Chondrocyte (in vitro differentiated cells): ENCODE data around the gene TMEM256. TPM values are rescaled to one million over a fixed set of nuclear protein-coding genes. Genes with fewer than 3 reads are reported as not detected.

Experiments
- DNase-seq: peaks from one replicate; pipeline ENCODE4 v3.0.0; 2021; ENCODE audit warnings: mixed read lengths, low spot score
- H3K27ac Mint-ChIP-seq: one replicate; pipeline ENCODE4 v1.8.0; 2021; ENCODE audit warnings: mild to moderate bottlenecking, moderate library complexity, mixed read lengths; ENCODE audit not compliant: unreplicated experiment
- H3K27me3 Mint-ChIP-seq: 2 replicates; pipeline ENCODE4 v1.8.0; 2021; ENCODE audit warnings: low read depth, mixed read lengths
- H3K36me3 Mint-ChIP-seq: 2 replicates; pipeline ENCODE4 v1.8.0; 2021; ENCODE audit warnings: low read depth, mixed read lengths
- H3K4me1 Mint-ChIP-seq: 2 replicates; pipeline ENCODE4 v1.8.0; 2021; ENCODE audit warnings: low read depth, mild to moderate bottlenecking, mixed read lengths
- H3K4me3 Mint-ChIP-seq: one replicate; pipeline ENCODE4 v1.8.0; 2021; ENCODE audit warnings: mild to moderate bottlenecking, moderate library complexity, mixed read lengths; ENCODE audit not compliant: unreplicated experiment
- H3K9me3 Mint-ChIP-seq: 2 replicates; pipeline ENCODE4 v1.8.0; 2021; ENCODE audit warnings: low read depth, mixed read lengths
- CTCF ChIP-seq: fragments of 200-600 bp; sonication (generic); IDR thresholded peaks from 2 replicates; pipeline ENCODE4 v1.5.0; 2021; ENCODE audit warnings: antibody characterized with exemption, mild to moderate bottlenecking, moderate library complexity
- total RNA-seq: library from RNA; stranded (reverse); gene quantifications from 3 replicates; pipeline ENCODE4 v1.2.1, GENCODE V29; 2021

TMEM256 gene
- total RNA-seq, 1 donor from 2014 or later = 34.3 TPM

- no peak for DNase-seq
- peak overlapping the region; percentile 89 for H3K27ac Mint-ChIP-seq
- H3K36me3 Mint-ChIP-seq = peaks cover 10% of the 10 kb centered on the region
- H3K27me3 Mint-ChIP-seq = no peaks in the 10 kb centered on the region
- peak overlapping the region; percentile 85 for H3K4me3 Mint-ChIP-seq
- H3K4me1 Mint-ChIP-seq = peaks cover 27% of the 10 kb centered on the region
- TF ChIP-seq CTCF = peak; percentile 2
- no peaks in the 10 kb centered on the region for H3K9me3 Mint-ChIP-seq
Observed at GRCh38 chr17:7404737-7405349, 946 bp upstream of the TMEM256 start.

- no peak for DNase-seq
Observed at GRCh38 chr17:7403727-7403976, 245 bp downstream of the TMEM256 start.

GRCh38 chr17:7403043-7403726 is 712 bp downstream of the TMEM256 start:
- TF ChIP-seq CTCF = no peak
- Mint-ChIP-seq H3K27me3 (no peaks in the 10 kb centered on the region), H3K36me3 (no peaks in the 10 kb centered on the region), H3K9me3 (no peaks in the 10 kb centered on the region), H3K4me3 (peak overlapping the region; percentile 80), H3K4me1 (peaks cover 27% of the 10 kb centered on the region), H3K27ac (peak overlapping the region; percentile 91)
- no peak for DNase-seq

More at GRCh38 chr17:7403727-7403976, 245 bp downstream of the TMEM256 start:
- Mint-ChIP-seq H3K27me3 (no peaks in the 10 kb centered on the region), H3K36me3 (no peaks in the 10 kb centered on the region), H3K4me1 (peaks cover 27% of the 10 kb centered on the region), H3K9me3 (no peaks in the 10 kb centered on the region), H3K4me3 (peak overlapping the region; percentile 80), H3K27ac (peak overlapping the region; percentile 91)
- no peak for TF ChIP-seq CTCF

GRCh38 chr17:7398612-7399011 is 5.3 kb downstream of the TMEM256 start:
- Mint-ChIP-seq H3K27ac (no peak overlapping the region), H3K9me3 (no peaks in the 10 kb centered on the region), H3K27me3 (no peaks in the 10 kb centered on the region), H3K4me1 (peaks cover 24% of the 10 kb centered on the region), H3K4me3 (no peak overlapping the region), H3K36me3 (no peaks in the 10 kb centered on the region)
- no peak for DNase-seq
- TF ChIP-seq CTCF = no peak

- DNase-seq = no peak
- H3K27me3 Mint-ChIP-seq = no peaks in the 10 kb centered on the region
- no peak for TF ChIP-seq CTCF
- H3K27ac Mint-ChIP-seq = peak overlapping the region; percentile 36
- no peak overlapping the region for H3K4me3 Mint-ChIP-seq
- H3K36me3 Mint-ChIP-seq = peaks cover 3% of the 10 kb centered on the region
- no peaks in the 10 kb centered on the region for H3K9me3 Mint-ChIP-seq
- H3K4me1 Mint-ChIP-seq = peaks cover 20% of the 10 kb centered on the region
Observed at GRCh38 chr17:7396147-7396546, 7.8 kb downstream of the TMEM256 start.
